ENCODE measurements around the gene LCP2. TPM values are rescaled to one million over a fixed set of nuclear protein-coding genes. Genes with fewer than 3 reads are reported as not detected.
A peak's percentile ranks its signal among the peaks of the same experiment; 100 is the strongest.

The LCP2 gene
- total and polyA plus RNA-seq, 12 donors = 2.7 to 35.1 (median 4.6) TPM

DNA sequence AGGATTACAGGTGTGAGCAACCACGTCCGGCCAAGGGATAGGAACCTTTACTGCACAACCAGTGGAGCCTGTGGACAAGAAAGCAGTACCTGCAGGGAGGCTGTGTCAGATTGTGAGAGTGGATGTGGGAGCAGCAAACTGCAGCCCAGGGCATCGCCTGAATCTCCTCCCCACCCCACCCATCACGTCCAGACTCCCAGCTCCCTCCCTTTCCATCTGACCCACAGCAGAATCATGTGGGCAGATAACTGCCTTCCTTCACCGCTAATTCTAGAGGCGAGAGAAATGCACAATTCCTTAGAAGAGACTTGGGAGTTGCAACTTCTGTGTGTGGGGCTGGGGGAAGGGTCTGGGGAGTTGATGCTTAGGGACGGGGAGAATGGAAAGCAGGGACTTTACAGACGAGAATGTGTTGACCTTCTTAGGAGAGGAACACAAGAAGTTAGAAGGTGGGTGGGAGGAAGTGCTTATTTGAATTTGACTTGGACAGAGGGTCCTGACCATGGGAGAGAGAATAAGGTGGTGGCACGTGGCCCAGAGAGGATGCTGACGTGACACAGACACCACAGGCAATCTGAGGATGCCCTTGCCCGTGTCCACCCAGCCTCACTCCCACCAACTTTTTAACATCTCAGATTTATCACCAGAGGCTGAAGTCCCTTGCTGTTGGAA, 4.5 kb upstream of the LCP2 start:
- no peak for TF ChIP-seq CTCF (IDR thresholded peaks at IDR 0.05)
- H3K27ac ChIP-seq = peak overlapping the region in 6 of 10 donors; percentile 5 to 99 (median 55)
- H3K4me3 ChIP-seq = peak overlapping the region in 1 of 10 donors; percentile 29

DNA sequence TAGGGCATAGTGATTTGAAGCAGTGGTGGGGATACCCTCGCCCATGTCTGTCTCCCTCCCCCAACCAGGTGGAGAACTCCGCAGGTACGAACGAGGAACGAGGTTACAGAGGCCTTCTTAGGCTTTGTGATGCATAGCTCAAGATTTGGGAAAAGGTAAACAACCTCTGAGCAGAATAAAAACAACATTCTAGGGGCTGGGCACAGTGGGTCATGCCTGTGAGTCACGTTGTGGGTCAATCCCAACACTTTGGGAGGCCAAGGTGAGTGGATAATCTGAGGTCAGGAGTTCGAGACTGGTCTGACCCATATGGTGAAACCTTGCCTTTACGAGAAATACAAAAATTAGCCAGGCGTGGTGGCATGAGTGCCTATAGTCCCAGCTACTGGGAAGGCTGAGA, 3.6 kb upstream of the LCP2 start:
- no peak for TF ChIP-seq CTCF (IDR thresholded peaks at IDR 0.05)
- H3K9me3 ChIP-seq = no peaks in the 10 kb centered on the region
- no peaks in the 10 kb centered on the region for H3K36me3 ChIP-seq
- H3K4me3 ChIP-seq = no peak overlapping the region
- no peaks in the 10 kb centered on the region for H3K27me3 ChIP-seq
- intact Hi-C loops (cut with DNase I) = no loop called here
- DNase-seq = no peak
- ATAC-seq = no peak
- peaks cover 4 to 72% (median 24%) of the 10 kb centered on the region in 9 donors for H3K4me1 ChIP-seq
- WGBS, 2 donors = 89 to 96% methylated on average over 9 of the region's 9 CpGs
- peak overlapping the region in 4 of 10 donors; percentile 12 to 99 (median 32) for H3K27ac ChIP-seq

More for the DNA sequence above, 4.5 kb upstream of the LCP2 start:
- Histone ChIP-seq H3K9me3 (no peaks in the 10 kb centered on the region), H3K36me3 (no peaks in the 10 kb centered on the region), H3K4me1 (peaks cover 4 to 82% (median 32%) of the 10 kb centered on the region in 9 donors), H3K27me3 (no peaks in the 10 kb centered on the region)
- no peak for ATAC-seq
- no peak for DNase-seq
- 78 to 81% methylated on average over 11 of the region's 11 CpGs for WGBS, 2 donors
- intact Hi-C loops (cut with DNase I) = no loop called here

- peak overlapping the region in 4 of 10 donors; percentile 12 to 99 (median 32) for H3K27ac ChIP-seq
- DNase-seq (no peak), ATAC-seq (peak in 1 of 8 donors; percentile 12)
- intact Hi-C loops (cut with DNase I) = no loop called here
- H3K27me3 ChIP-seq = no peaks in the 10 kb centered on the region
- H3K9me3 ChIP-seq = no peaks in the 10 kb centered on the region
- H3K4me1 ChIP-seq = peaks cover 4 to 65% (median 18%) of the 10 kb centered on the region in 9 donors
- 92 to 94% methylated on average over 7 of the region's 7 CpGs for WGBS, 2 donors
- H3K4me3 ChIP-seq = no peak overlapping the region
- TF ChIP-seq CTCF (IDR thresholded peaks at IDR 0.05) = no peak
- no peaks in the 10 kb centered on the region for H3K36me3 ChIP-seq
Observed at GRCh38 chr5:170300361-170301013, 2.9 kb upstream of the LCP2 start.

DNA sequence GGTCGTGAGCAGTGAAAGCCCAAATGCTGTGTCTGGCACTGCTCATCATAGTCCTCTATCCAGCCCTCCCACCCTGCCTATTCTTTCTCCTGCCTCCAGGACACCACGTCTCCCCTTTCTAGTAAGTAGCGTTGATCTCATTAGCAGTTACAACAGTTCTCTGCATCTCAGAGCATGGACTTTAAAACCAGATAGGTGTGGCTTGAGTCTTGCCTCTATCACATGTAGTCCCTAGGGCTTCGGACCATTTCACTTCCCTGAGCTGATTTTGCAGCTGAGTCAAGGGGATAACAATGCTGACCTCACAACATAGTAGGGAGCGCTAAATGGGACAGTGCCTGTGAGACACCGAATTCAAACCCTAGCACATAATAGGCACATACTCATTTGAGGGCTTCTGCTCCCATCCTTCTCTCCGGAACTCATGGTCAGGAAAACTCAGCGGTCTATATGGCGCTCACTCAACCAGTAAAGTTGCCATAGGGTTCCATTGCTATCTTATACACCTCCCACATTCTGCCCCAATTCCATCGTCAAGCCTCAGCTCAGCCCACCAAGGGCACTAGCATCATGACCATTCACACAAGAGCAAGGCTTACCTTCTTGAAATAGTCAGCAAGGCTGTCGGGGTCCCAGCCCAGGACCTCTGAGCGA, 515 bp downstream of the LCP2 start:
- no peak for TF ChIP-seq CTCF (IDR thresholded peaks at IDR 0.05)
- intact Hi-C loops (cut with DNase I) = loop anchor here in 1 of 10 donors (5.0 kb wide), 1 partner anchor 35 kb away; no protein-coding TSS in a partner anchor
- H3K4me3 ChIP-seq = peak overlapping the region; percentile 34 to 79 (median 52)

More for the DNA sequence above, 515 bp downstream of the LCP2 start:
- Histone ChIP-seq H3K27ac (peak overlapping the region; percentile 75 to 99 (median 82)), H3K4me1 (peaks cover 0 to 68% (median 0%) of the 10 kb centered on the region in 9 donors), H3K9me3 (no peaks in the 10 kb centered on the region), H3K27me3 (no peaks in the 10 kb centered on the region), H3K36me3 (peaks cover 0 to 27% (median 0%) of the 10 kb centered on the region in 9 donors)
- ATAC-seq (peak; percentile 27 to 68 (median 55)), DNase-seq (no peak)
- 69 to 87% methylated on average over 12 of the region's 12 CpGs for WGBS, 2 donors
